ENCODE results near the gene CNTROB.
"Not testable (repeated sequence)": the region's sequence is repeated elsewhere in the genome, so short reads cannot be mapped to it uniquely, and the experiment has no call there.

CNTROB gene

GRCh38 chr17:7944326-7944725 lies 12.3 kb downstream of the CNTROB start:
- Histone ChIP-seq H3K27me3 (ENCODE audit: control insufficient read depth, insufficient read depth, low read length) (no peaks in the 10 kb centered on the region), H3K9me3 (ENCODE audit: control insufficient read depth, insufficient read depth, low read length) (no peaks in the 10 kb centered on the region), H3K27ac (ENCODE audit: low read length) (no peak overlapping the region), H3K36me3 (ENCODE audit: control insufficient read depth, insufficient read depth, low read length) (peaks cover 35% of the 10 kb centered on the region), H3K4me1 (ENCODE audit: control insufficient read depth, insufficient read depth, low read length) (no peaks in the 10 kb centered on the region), H3K4me3 (ENCODE audit: low read length) (no peak overlapping the region)
- no CpG with 5 or more reads among the region's 9 CpGs for WGBS (ENCODE audit: insufficient coverage, insufficient read length)
- no peak for DNase-seq (ENCODE audit: low read depth, low spot score)

GRCh38 chr17:7945651-7946050 lies 13.6 kb downstream of the CNTROB start:
- whole genome bisulfite sequencing (ENCODE audit: insufficient coverage, insufficient read length), result no CpG with 5 or more reads among the region's 7 CpGs
- Histone ChIP-seq H3K9me3 (ENCODE audit: control insufficient read depth, insufficient read depth, low read length) (no peaks in the 10 kb centered on the region), H3K36me3 (ENCODE audit: control insufficient read depth, insufficient read depth, low read length) (peaks cover 29% of the 10 kb centered on the region), H3K4me3 (ENCODE audit: low read length) (no peak overlapping the region), H3K27ac (ENCODE audit: low read length) (no peak overlapping the region), H3K4me1 (ENCODE audit: control insufficient read depth, insufficient read depth, low read length) (no peaks in the 10 kb centered on the region), H3K27me3 (ENCODE audit: control insufficient read depth, insufficient read depth, low read length) (no peaks in the 10 kb centered on the region)
- no peak for DNase-seq (ENCODE audit: low read depth, low spot score)

GRCh38 chr17:7946441-7946840 lies 14.4 kb downstream of the CNTROB start:
- Histone ChIP-seq H3K9me3 (ENCODE audit: control insufficient read depth, insufficient read depth, low read length) (no peaks in the 10 kb centered on the region), H3K4me3 (ENCODE audit: low read length) (no peak overlapping the region), H3K27me3 (ENCODE audit: control insufficient read depth, insufficient read depth, low read length) (no peaks in the 10 kb centered on the region), H3K4me1 (ENCODE audit: control insufficient read depth, insufficient read depth, low read length) (no peaks in the 10 kb centered on the region), H3K27ac (ENCODE audit: low read length) (no peak overlapping the region), H3K36me3 (ENCODE audit: control insufficient read depth, insufficient read depth, low read length) (peaks cover 26% of the 10 kb centered on the region)
- no peak for DNase-seq (ENCODE audit: low read depth, low spot score)
- WGBS (ENCODE audit: insufficient coverage, insufficient read length), result no CpG with 5 or more reads among the region's 5 CpGs

- no peak overlapping the region for H3K27ac ChIP-seq (ENCODE audit: low read length)
- H3K27me3 ChIP-seq (ENCODE audit: control insufficient read depth, insufficient read depth, low read length), result no peaks in the 10 kb centered on the region
- no CpG with 5 or more reads among the region's 5 CpGs for WGBS (ENCODE audit: insufficient coverage, insufficient read length)
- no peak overlapping the region for H3K4me3 ChIP-seq (ENCODE audit: low read length)
- no peak for DNase-seq (ENCODE audit: low read depth, low spot score)
- H3K4me1 ChIP-seq (ENCODE audit: control insufficient read depth, insufficient read depth, low read length), result no peaks in the 10 kb centered on the region
- peaks cover 24% of the 10 kb centered on the region for H3K36me3 ChIP-seq (ENCODE audit: control insufficient read depth, insufficient read depth, low read length)
- no peaks in the 10 kb centered on the region for H3K9me3 ChIP-seq (ENCODE audit: control insufficient read depth, insufficient read depth, low read length)
These were observed 15.6 kb downstream of the CNTROB start for GRCh38 chr17:7947651-7948050.

- no CpG with 5 or more reads among the region's 3 CpGs for WGBS (ENCODE audit: insufficient coverage, insufficient read length)
- Histone ChIP-seq H3K4me1 (ENCODE audit: control insufficient read depth, insufficient read depth, low read length) (no peaks in the 10 kb centered on the region), H3K36me3 (ENCODE audit: control insufficient read depth, insufficient read depth, low read length) (peaks cover 13% of the 10 kb centered on the region; the same call in 1 of the 2 replicates), H3K27ac (ENCODE audit: low read length) (no peak overlapping the region), H3K4me3 (ENCODE audit: low read length) (no peak overlapping the region), H3K27me3 (ENCODE audit: control insufficient read depth, insufficient read depth, low read length) (no peaks in the 10 kb centered on the region), H3K9me3 (ENCODE audit: control insufficient read depth, insufficient read depth, low read length) (no peaks in the 10 kb centered on the region)
- no peak for DNase-seq (ENCODE audit: low read depth, low spot score)
These were observed 18.6 kb downstream of the CNTROB start for GRCh38 chr17:7950578-7950977.

GRCh38 chr17:7951143-7951792 lies 19.3 kb downstream of the CNTROB start:
- H3K4me3 ChIP-seq (ENCODE audit: low read length), result no peak overlapping the region
- H3K27ac ChIP-seq (ENCODE audit: low read length), result no peak overlapping the region
- H3K9me3 ChIP-seq (ENCODE audit: control insufficient read depth, insufficient read depth, low read length), result no peaks in the 10 kb centered on the region
- WGBS (ENCODE audit: insufficient coverage, insufficient read length), result no CpG with 5 or more reads among the region's 5 CpGs
- DNase-seq (ENCODE audit: low read depth, low spot score), result no peak
- no peaks in the 10 kb centered on the region for H3K4me1 ChIP-seq (ENCODE audit: control insufficient read depth, insufficient read depth, low read length)
- H3K27me3 ChIP-seq (ENCODE audit: control insufficient read depth, insufficient read depth, low read length), result no peaks in the 10 kb centered on the region
- H3K36me3 ChIP-seq (ENCODE audit: control insufficient read depth, insufficient read depth, low read length), result peaks cover 8% of the 10 kb centered on the region; the same call in 1 of the 2 replicates

- not testable (repeated sequence) for DNase-seq (ENCODE audit: low read depth, low spot score); H3K4me1 ChIP-seq (ENCODE audit: control insufficient read depth, insufficient read depth, low read length); H3K36me3 ChIP-seq (ENCODE audit: control insufficient read depth, insufficient read depth, low read length); H3K27me3 ChIP-seq (ENCODE audit: control insufficient read depth, insufficient read depth, low read length); H3K4me3 ChIP-seq (ENCODE audit: low read length); H3K9me3 ChIP-seq (ENCODE audit: control insufficient read depth, insufficient read depth, low read length); H3K27ac ChIP-seq (ENCODE audit: low read length)
- no CpG with 5 or more reads among the region's 13 CpGs for WGBS (ENCODE audit: insufficient coverage, insufficient read length)
These were observed 21.3 kb downstream of the CNTROB start for GRCh38 chr17:7953266-7953665.

- DNase-seq (ENCODE audit: low read depth, low spot score), result no peak
- H3K4me1 ChIP-seq (ENCODE audit: control insufficient read depth, insufficient read depth, low read length), result no peaks in the 10 kb centered on the region
- H3K4me3 ChIP-seq (ENCODE audit: low read length), result no peak overlapping the region
- no peak overlapping the region for H3K27ac ChIP-seq (ENCODE audit: low read length)
- no peaks in the 10 kb centered on the region for H3K27me3 ChIP-seq (ENCODE audit: control insufficient read depth, insufficient read depth, low read length)
- no CpG with 5 or more reads among the region's 13 CpGs for WGBS (ENCODE audit: insufficient coverage, insufficient read length)
- no peaks in the 10 kb centered on the region for H3K9me3 ChIP-seq (ENCODE audit: control insufficient read depth, insufficient read depth, low read length)
- no peaks in the 10 kb centered on the region for H3K36me3 ChIP-seq (ENCODE audit: control insufficient read depth, insufficient read depth, low read length)
These were observed 23.6 kb downstream of the CNTROB start for GRCh38 chr17:7955414-7956227.

GRCh38 chr17:7956228-7956965 lies 24.4 kb downstream of the CNTROB start:
- no CpG with 5 or more reads among the region's 11 CpGs for WGBS (ENCODE audit: insufficient coverage, insufficient read length)
- Histone ChIP-seq H3K27me3 (ENCODE audit: control insufficient read depth, insufficient read depth, low read length) (no peaks in the 10 kb centered on the region), H3K36me3 (ENCODE audit: control insufficient read depth, insufficient read depth, low read length) (no peaks in the 10 kb centered on the region), H3K9me3 (ENCODE audit: control insufficient read depth, insufficient read depth, low read length) (no peaks in the 10 kb centered on the region), H3K4me3 (ENCODE audit: low read length) (no peak overlapping the region), H3K27ac (ENCODE audit: low read length) (no peak overlapping the region), H3K4me1 (ENCODE audit: control insufficient read depth, insufficient read depth, low read length) (no peaks in the 10 kb centered on the region)
- no peak for DNase-seq (ENCODE audit: low read depth, low spot score)

GRCh38 chr17:7959503-7960253 lies 27.7 kb downstream of the CNTROB start:
- Histone ChIP-seq H3K9me3 (ENCODE audit: control insufficient read depth, insufficient read depth, low read length) (no peaks in the 10 kb centered on the region), H3K27ac (ENCODE audit: low read length) (no peak overlapping the region), H3K4me3 (ENCODE audit: low read length) (no peak overlapping the region), H3K27me3 (ENCODE audit: control insufficient read depth, insufficient read depth, low read length) (no peaks in the 10 kb centered on the region), H3K36me3 (ENCODE audit: control insufficient read depth, insufficient read depth, low read length) (no peaks in the 10 kb centered on the region), H3K4me1 (ENCODE audit: control insufficient read depth, insufficient read depth, low read length) (no peaks in the 10 kb centered on the region)
- no CpG with 5 or more reads among the region's 9 CpGs for WGBS (ENCODE audit: insufficient coverage, insufficient read length)
- DNase-seq (ENCODE audit: low read depth, low spot score), result no peak
